Vagina (tissue), 2 donors: ENCODE measurements around the gene SMARCAD1.
"Not testable (repeated sequence)": the region's sequence is repeated elsewhere in the genome, so short reads cannot be mapped to it uniquely, and the experiment has no call there.

Experiments used
- POLR2AphosphoS5 ChIP-seq, 2 donors: sonication (generic); formaldehyde crosslinking; IDR thresholded peaks; one replicate each; pipeline ENCODE4 v1.9.0; 2017; ENCODE audit warnings: antibody characterized with exemption in 2 of 2, mild to moderate bottlenecking in 2 of 2, low read depth in 1 of 2; ENCODE audit not compliant: insufficient read depth in 1 of 2
- TF ChIP-seq, protein P1 (sequence below), 3 experiments: fragments of 450-650 bp in 2 of 3; fragments of 200-600 bp in 1 of 3; sonication (generic) in 1 of 3; IDR thresholded peaks; one replicate each; pipeline ENCODE4 v1.5.1; 2017 to 2019; ENCODE audit warnings: antibody characterized with exemption in 3 of 3, mild to moderate bottlenecking in 2 of 3, moderate library complexity in 2 of 3

GRCh38 chr4:94319927-94320326 lies 112.3 kb downstream of the SMARCAD1 start:
- TF ChIP-seq, protein P1, sequence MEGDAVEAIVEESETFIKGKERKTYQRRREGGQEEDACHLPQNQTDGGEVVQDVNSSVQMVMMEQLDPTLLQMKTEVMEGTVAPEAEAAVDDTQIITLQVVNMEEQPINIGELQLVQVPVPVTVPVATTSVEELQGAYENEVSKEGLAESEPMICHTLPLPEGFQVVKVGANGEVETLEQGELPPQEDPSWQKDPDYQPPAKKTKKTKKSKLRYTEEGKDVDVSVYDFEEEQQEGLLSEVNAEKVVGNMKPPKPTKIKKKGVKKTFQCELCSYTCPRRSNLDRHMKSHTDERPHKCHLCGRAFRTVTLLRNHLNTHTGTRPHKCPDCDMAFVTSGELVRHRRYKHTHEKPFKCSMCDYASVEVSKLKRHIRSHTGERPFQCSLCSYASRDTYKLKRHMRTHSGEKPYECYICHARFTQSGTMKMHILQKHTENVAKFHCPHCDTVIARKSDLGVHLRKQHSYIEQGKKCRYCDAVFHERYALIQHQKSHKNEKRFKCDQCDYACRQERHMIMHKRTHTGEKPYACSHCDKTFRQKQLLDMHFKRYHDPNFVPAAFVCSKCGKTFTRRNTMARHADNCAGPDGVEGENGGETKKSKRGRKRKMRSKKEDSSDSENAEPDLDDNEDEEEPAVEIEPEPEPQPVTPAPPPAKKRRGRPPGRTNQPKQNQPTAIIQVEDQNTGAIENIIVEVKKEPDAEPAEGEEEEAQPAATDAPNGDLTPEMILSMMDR (IDR thresholded peaks at IDR 0.05), result not testable (repeated sequence)
- not testable (repeated sequence) for TF ChIP-seq POLR2AphosphoS5 (IDR thresholded peaks at IDR 0.05; ENCODE audit: insufficient read depth in 1 of 2, low read depth in 1 of 2)
